ENCODE data around the gene LDLRAP1.

Gene LDLRAP1

GRCh38 chr1:25527946-25528595, 15.3 kb upstream of the LDLRAP1 start:
- Histone ChIP-seq H3K27me3 (ENCODE audit: insufficient read depth, low read length) (0 out of 2 replicates have a peak, but pooled peaks cover 7% of the 10 kb centered on the region), H3K4me3 (ENCODE audit: low read depth, low read length, poor library complexity, severe bottlenecking) (no peak overlapping the region), H3K9ac (ENCODE audit: low read length) (no peak overlapping the region)

GRCh38 chr1:25528881-25529517, 14.4 kb upstream of the LDLRAP1 start:
- H3K27me3 ChIP-seq (ENCODE audit: insufficient read depth, low read length): 0 out of 2 replicates have a peak, but pooled peaks cover 5% of the 10 kb centered on the region
- H3K36me3 ChIP-seq (ENCODE audit: insufficient read depth, low read length): no peaks in the 10 kb centered on the region
- no peaks in the 10 kb centered on the region for H3K9me2 ChIP-seq (ENCODE audit: low read depth, low read length)
- H2AFZ ChIP-seq (ENCODE audit: low read length): no peak overlapping the region
- no peak overlapping the region for H3K9ac ChIP-seq (ENCODE audit: low read length)
- TF ChIP-seq CTCF (IDR thresholded peaks at IDR 0.05; ENCODE audit: low read length) (no peak), EZH2 (IDR thresholded peaks at IDR 0.05; ENCODE audit: borderline replicate concordance, low read length) (no peak)
- H3K4me1 ChIP-seq (ENCODE audit: insufficient read depth, low read length, severe bottlenecking): no peaks in the 10 kb centered on the region
- H3K79me2 ChIP-seq (ENCODE audit: insufficient read depth, low read length): no peaks in the 10 kb centered on the region
- H3K27ac ChIP-seq (ENCODE audit: low read depth, low read length, poor library complexity, severe bottlenecking): no peak overlapping the region
- H4K20me1 ChIP-seq (ENCODE audit: insufficient read depth, low read length): no peaks in the 10 kb centered on the region
- no peaks in the 10 kb centered on the region for H3K9me3 ChIP-seq (ENCODE audit: low read length)
- H3K4me2 ChIP-seq (ENCODE audit: low read length): no peak overlapping the region
- no peaks in the 10 kb centered on the region for H3F3A ChIP-seq (ENCODE audit: insufficient read depth, low read length)
- H3K4me3 ChIP-seq (ENCODE audit: low read depth, low read length, poor library complexity, severe bottlenecking): no peak overlapping the region

More at GRCh38 chr1:25527946-25528595, 15.3 kb upstream of the LDLRAP1 start:
- no peaks in the 10 kb centered on the region for H3K9me2 ChIP-seq (ENCODE audit: low read depth, low read length)
- H3K9me3 ChIP-seq (ENCODE audit: low read length): no peaks in the 10 kb centered on the region
- H4K20me1 ChIP-seq (ENCODE audit: insufficient read depth, low read length): no peaks in the 10 kb centered on the region
- H3K4me2 ChIP-seq (ENCODE audit: low read length): no peak overlapping the region
- no peak overlapping the region for H3K27ac ChIP-seq (ENCODE audit: low read depth, low read length, poor library complexity, severe bottlenecking)
- H3K4me1 ChIP-seq (ENCODE audit: insufficient read depth, low read length, severe bottlenecking): no peaks in the 10 kb centered on the region
- H3F3A ChIP-seq (ENCODE audit: insufficient read depth, low read length): no peaks in the 10 kb centered on the region
- no peaks in the 10 kb centered on the region for H3K36me3 ChIP-seq (ENCODE audit: insufficient read depth, low read length)
- no peak overlapping the region for H2AFZ ChIP-seq (ENCODE audit: low read length)
- H3K79me2 ChIP-seq (ENCODE audit: insufficient read depth, low read length): no peaks in the 10 kb centered on the region
- TF ChIP-seq EZH2 (IDR thresholded peaks at IDR 0.05; ENCODE audit: borderline replicate concordance, low read length) (no peak), CTCF (IDR thresholded peaks at IDR 0.05; ENCODE audit: low read length) (no peak)

- Histone ChIP-seq H3K4me3 (ENCODE audit: low read depth, low read length, poor library complexity, severe bottlenecking) (no peak overlapping the region), H3K9ac (ENCODE audit: low read length) (no peak overlapping the region), H2AFZ (ENCODE audit: low read length) (no peak overlapping the region), H3K27me3 (ENCODE audit: insufficient read depth, low read length) (0 out of 2 replicates have a peak, but pooled peaks cover 5% of the 10 kb centered on the region), H3F3A (ENCODE audit: insufficient read depth, low read length) (no peaks in the 10 kb centered on the region), H3K4me1 (ENCODE audit: insufficient read depth, low read length, severe bottlenecking) (no peaks in the 10 kb centered on the region), H3K4me2 (ENCODE audit: low read length) (no peak overlapping the region), H4K20me1 (ENCODE audit: insufficient read depth, low read length) (no peaks in the 10 kb centered on the region), H3K79me2 (ENCODE audit: insufficient read depth, low read length) (no peaks in the 10 kb centered on the region), H3K36me3 (ENCODE audit: insufficient read depth, low read length) (no peaks in the 10 kb centered on the region), H3K9me3 (ENCODE audit: low read length) (no peaks in the 10 kb centered on the region), H3K9me2 (ENCODE audit: low read depth, low read length) (no peaks in the 10 kb centered on the region), H3K27ac (ENCODE audit: low read depth, low read length, poor library complexity, severe bottlenecking) (no peak overlapping the region)
- TF ChIP-seq CTCF (IDR thresholded peaks at IDR 0.05; ENCODE audit: low read length) (no peak), EZH2 (IDR thresholded peaks at IDR 0.05; ENCODE audit: borderline replicate concordance, low read length) (no peak)
Observed at GRCh38 chr1:25529518-25530185, 13.8 kb upstream of the LDLRAP1 start.
